HG03135 (cell line): Measurements from ENCODE around the gene CDKN2AIPNL.

Source experiments
- ATAC-seq: cut with Tn5 transposase; IDR thresholded peaks from one replicate; pipeline ENCODE4 v1.9.1; 2021; ENCODE audit warnings: mild to moderate bottlenecking, moderate library complexity; ENCODE audit not compliant: unreplicated experiment

Gene CDKN2AIPNL

GRCh38 chr5:134411546-134412266 lies at the start of gene CDKN2AIPNL:
CDKN2AIPNL (minus strand) TSS chr5:134411881; CDS start chr5:134411854, 27 bp downstream.
- peak; percentile 94 for ATAC-seq

- ATAC-seq = no peak
Measured at GRCh38 chr5:134460551-134460950, 48.9 kb upstream of the CDKN2AIPNL start.

GRCh38 chr5:134459491-134459890 lies 47.8 kb upstream of the CDKN2AIPNL start:
- no peak for ATAC-seq

- no peak for ATAC-seq
Measured at GRCh38 chr5:134459010-134459403, 47.3 kb upstream of the CDKN2AIPNL start.

- no peak for ATAC-seq
Measured at GRCh38 chr5:134458234-134459009, 46.7 kb upstream of the CDKN2AIPNL start.

- ATAC-seq = no peak
Measured at GRCh38 chr5:134457801-134458200, 46.1 kb upstream of the CDKN2AIPNL start.

GRCh38 chr5:134456825-134457224 lies 45.1 kb upstream of the CDKN2AIPNL start:
- no peak for ATAC-seq

- no peak for ATAC-seq
Measured at GRCh38 chr5:134455466-134455865, 43.8 kb upstream of the CDKN2AIPNL start.

GRCh38 chr5:134453016-134453415 lies 41.3 kb upstream of the CDKN2AIPNL start:
- no peak for ATAC-seq

GRCh38 chr5:134451936-134452505 lies 40.3 kb upstream of the CDKN2AIPNL start:
- ATAC-seq = no peak

- no peak for ATAC-seq
Measured at GRCh38 chr5:134451225-134451935, 39.7 kb upstream of the CDKN2AIPNL start.

- no peak for ATAC-seq
Measured at GRCh38 chr5:134450374-134450773, 38.7 kb upstream of the CDKN2AIPNL start.

- ATAC-seq = no peak
Measured at GRCh38 chr5:134449167-134449566, 37.5 kb upstream of the CDKN2AIPNL start.

GRCh38 chr5:134447815-134448520 lies 36.3 kb upstream of the CDKN2AIPNL start:
- ATAC-seq = no peak

- ATAC-seq = no peak
Measured at GRCh38 chr5:134446938-134447337, 35.3 kb upstream of the CDKN2AIPNL start.

- ATAC-seq = no peak
Measured at GRCh38 chr5:134445856-134446818, 34.5 kb upstream of the CDKN2AIPNL start.

- ATAC-seq = no peak
Measured at GRCh38 chr5:134444941-134445471, 33.3 kb upstream of the CDKN2AIPNL start.

GRCh38 chr5:134440201-134440755 lies 28.6 kb upstream of the CDKN2AIPNL start:
- ATAC-seq = no peak

- no peak for ATAC-seq
Measured at GRCh38 chr5:134439210-134439654, 27.6 kb upstream of the CDKN2AIPNL start.
